Osteocyte (in vitro differentiated cells): ENCODE measurements around the gene RRP1B. TPM values are rescaled to one million over a fixed set of nuclear protein-coding genes. Genes with fewer than 3 reads are reported as not detected.
A peak's percentile ranks its signal among the peaks of the same experiment; 100 is the strongest.
"Not testable (repeated sequence)": the region's sequence is repeated elsewhere in the genome, so short reads cannot be mapped to it uniquely, and the experiment has no call there.

Experiments used
- DNase-seq: peaks from one replicate; pipeline ENCODE4 v3.0.0; 2021; ENCODE audit warnings: mixed read lengths; ENCODE audit not compliant: unreplicated experiment; ENCODE audit errors: extremely low spot score
- H3K27ac Mint-ChIP-seq: one replicate; pipeline ENCODE4 v1.8.0; 2021; ENCODE audit warnings: mild to moderate bottlenecking, mixed read lengths; ENCODE audit not compliant: unreplicated experiment
- H3K27me3 Mint-ChIP-seq: one replicate; pipeline ENCODE4 v1.8.0; 2021; ENCODE audit warnings: mixed read lengths; ENCODE audit not compliant: unreplicated experiment
- H3K36me3 Mint-ChIP-seq: one replicate; pipeline ENCODE4 v1.8.0; 2021; ENCODE audit warnings: mixed read lengths; ENCODE audit not compliant: unreplicated experiment
- H3K4me1 Mint-ChIP-seq: one replicate; pipeline ENCODE4 v1.8.0; 2021; ENCODE audit warnings: mixed read lengths; ENCODE audit not compliant: unreplicated experiment
- H3K4me3 Mint-ChIP-seq: one replicate; pipeline ENCODE4 v1.8.0; 2021; ENCODE audit warnings: mild to moderate bottlenecking, moderate library complexity, mixed read lengths; ENCODE audit not compliant: unreplicated experiment
- H3K9me3 Mint-ChIP-seq: one replicate; pipeline ENCODE4 v1.8.0; 2021; ENCODE audit warnings: mixed read lengths; ENCODE audit not compliant: unreplicated experiment
- long read RNA-seq: library from polyadenylated mRNA; unstranded; transcript quantifications from one replicate; pipeline ENCODE4 v2.0.0, GENCODE V29; 2021
- total RNA-seq: library from RNA; stranded (reverse); gene quantifications from 2 replicates; pipeline ENCODE4 v1.2.1, GENCODE V29; 2021
- TF ChIP-seq, protein P1 (sequence below): fragments of 200-600 bp; sonication (generic); IDR thresholded peaks from 2 replicates; pipeline ENCODE4 v1.5.0; 2021; ENCODE audit warnings: antibody characterized with exemption, mild to moderate bottlenecking, moderate library complexity

Gene RRP1B, protein sequence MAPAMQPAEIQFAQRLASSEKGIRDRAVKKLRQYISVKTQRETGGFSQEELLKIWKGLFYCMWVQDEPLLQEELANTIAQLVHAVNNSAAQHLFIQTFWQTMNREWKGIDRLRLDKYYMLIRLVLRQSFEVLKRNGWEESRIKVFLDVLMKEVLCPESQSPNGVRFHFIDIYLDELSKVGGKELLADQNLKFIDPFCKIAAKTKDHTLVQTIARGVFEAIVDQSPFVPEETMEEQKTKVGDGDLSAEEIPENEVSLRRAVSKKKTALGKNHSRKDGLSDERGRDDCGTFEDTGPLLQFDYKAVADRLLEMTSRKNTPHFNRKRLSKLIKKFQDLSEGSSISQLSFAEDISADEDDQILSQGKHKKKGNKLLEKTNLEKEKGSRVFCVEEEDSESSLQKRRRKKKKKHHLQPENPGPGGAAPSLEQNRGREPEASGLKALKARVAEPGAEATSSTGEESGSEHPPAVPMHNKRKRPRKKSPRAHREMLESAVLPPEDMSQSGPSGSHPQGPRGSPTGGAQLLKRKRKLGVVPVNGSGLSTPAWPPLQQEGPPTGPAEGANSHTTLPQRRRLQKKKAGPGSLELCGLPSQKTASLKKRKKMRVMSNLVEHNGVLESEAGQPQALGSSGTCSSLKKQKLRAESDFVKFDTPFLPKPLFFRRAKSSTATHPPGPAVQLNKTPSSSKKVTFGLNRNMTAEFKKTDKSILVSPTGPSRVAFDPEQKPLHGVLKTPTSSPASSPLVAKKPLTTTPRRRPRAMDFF
- total RNA-seq, result 26.0 and 26.5 TPM in 2 replicates
- long read RNA-seq, partial matches to known transcripts, result 11 of 13 reads
- long read RNA-seq, other reads (novel, unspliced or antisense), result 2 of 13 reads

DNA sequence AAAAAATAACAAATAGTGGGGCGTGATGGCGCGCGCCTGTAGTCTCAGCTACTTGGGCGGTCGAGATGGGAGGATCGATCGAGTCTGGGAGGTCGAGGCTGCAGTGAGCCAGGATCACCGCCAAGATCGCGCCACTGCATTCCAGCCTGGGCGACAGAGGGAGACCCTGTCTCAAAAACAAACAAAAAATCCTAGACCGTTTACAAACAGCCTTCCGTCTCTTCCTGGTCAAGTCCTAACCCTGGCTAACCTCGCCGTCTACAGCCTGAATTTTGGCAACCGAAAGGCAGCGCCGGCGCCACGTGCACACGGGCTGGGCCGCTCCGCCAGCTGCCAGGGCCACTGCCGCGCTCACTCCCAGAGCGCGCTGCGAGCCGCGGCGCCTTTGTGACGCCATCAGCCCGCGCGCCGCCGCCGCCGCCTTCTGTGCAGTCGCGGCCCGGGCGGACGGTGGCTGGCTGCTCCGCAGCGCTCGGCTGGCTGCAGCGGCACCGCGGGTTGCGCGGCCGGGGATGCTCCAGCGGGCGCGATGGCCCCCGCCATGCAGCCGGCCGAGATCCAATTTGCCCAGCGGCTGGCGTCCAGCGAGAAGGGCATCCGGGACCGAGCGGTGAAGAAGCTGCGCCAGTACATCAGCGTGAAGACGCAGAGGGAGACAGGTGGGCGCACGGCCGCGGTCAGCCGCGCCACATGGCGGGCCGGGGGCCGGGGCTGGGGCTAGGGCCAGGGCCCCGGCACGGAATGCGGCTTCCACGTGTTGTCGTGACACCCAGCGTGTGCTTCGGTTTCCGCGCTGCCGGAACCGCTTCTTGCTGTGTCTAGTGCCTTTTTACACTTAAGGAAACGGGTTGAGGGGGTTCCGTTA lies at the start of gene RRP1B, which contains the start of gene HSF2BP:
TSS of gene RRP1B (plus strand) at position 425 of the 865 bp plus-strand sequence. CDS start at position 530, 105 bp downstream.
TSS of gene HSF2BP (minus strand) at position 353 of the 865 bp plus-strand sequence. CDS start 1,392 bp downstream, outside the sequence.
- TF ChIP-seq, protein P1, sequence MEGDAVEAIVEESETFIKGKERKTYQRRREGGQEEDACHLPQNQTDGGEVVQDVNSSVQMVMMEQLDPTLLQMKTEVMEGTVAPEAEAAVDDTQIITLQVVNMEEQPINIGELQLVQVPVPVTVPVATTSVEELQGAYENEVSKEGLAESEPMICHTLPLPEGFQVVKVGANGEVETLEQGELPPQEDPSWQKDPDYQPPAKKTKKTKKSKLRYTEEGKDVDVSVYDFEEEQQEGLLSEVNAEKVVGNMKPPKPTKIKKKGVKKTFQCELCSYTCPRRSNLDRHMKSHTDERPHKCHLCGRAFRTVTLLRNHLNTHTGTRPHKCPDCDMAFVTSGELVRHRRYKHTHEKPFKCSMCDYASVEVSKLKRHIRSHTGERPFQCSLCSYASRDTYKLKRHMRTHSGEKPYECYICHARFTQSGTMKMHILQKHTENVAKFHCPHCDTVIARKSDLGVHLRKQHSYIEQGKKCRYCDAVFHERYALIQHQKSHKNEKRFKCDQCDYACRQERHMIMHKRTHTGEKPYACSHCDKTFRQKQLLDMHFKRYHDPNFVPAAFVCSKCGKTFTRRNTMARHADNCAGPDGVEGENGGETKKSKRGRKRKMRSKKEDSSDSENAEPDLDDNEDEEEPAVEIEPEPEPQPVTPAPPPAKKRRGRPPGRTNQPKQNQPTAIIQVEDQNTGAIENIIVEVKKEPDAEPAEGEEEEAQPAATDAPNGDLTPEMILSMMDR, result peak; percentile 9
- Mint-ChIP-seq H3K27me3 (no peaks in the 10 kb centered on the region), H3K27ac (peak within 1 kb of the TSS; percentile 96), H3K4me3 (peak within 1 kb of the TSS; percentile 92), H3K36me3 (peaks cover 5% of the 10 kb centered on the region), H3K9me3 (no peaks in the 10 kb centered on the region), H3K4me1 (peaks cover 27% of the 10 kb centered on the region)
- DNase-seq, result peak; percentile 94

DNA sequence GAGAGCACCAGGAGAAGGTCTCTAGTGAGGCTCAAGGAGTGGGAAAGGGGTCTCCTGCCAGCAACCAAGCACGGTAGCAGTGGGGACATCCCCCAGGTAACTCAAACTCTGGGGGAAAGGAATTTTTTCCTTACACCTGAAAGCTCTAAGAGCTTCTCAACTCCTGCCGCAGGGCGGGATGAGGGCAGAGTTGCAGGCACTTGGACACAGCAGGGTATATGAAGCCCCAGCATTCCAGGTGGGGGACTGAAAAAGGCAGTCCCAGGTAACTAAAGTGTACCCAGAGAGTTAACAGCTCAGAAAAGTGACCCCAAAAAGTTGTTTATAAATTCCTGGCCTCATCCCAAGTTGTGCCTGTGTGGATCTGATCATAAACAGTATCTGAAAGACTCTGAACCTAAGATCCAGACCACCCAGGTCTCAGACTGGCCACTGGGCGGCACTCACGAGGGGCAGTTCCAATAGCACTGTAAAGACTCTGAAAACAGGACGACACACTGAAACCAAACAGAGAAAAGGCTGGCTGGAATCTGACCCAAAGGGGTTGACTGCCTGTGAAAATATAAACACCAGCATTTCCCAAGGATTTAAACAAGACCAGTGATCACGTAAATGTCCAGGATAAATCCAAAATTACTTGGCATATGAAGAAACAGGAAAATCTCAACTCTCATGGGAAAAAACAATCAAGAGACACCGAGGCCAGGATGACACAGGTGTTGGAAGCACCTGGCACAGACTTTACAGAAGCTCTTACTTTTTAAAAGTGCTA lies 47.6 kb upstream of the RRP1B start:
- Mint-ChIP-seq H3K9me3 (peaks cover 12% of the 10 kb centered on the region), H3K36me3 (peaks cover 15% of the 10 kb centered on the region), H3K4me1 (peaks cover 67% of the 10 kb centered on the region), H3K4me3 (peak overlapping the region; percentile 16), H3K27me3 (no peaks in the 10 kb centered on the region), H3K27ac (peak overlapping the region; percentile 91)
- no peak for DNase-seq
- TF ChIP-seq, protein P1, result peak; percentile 84

DNA sequence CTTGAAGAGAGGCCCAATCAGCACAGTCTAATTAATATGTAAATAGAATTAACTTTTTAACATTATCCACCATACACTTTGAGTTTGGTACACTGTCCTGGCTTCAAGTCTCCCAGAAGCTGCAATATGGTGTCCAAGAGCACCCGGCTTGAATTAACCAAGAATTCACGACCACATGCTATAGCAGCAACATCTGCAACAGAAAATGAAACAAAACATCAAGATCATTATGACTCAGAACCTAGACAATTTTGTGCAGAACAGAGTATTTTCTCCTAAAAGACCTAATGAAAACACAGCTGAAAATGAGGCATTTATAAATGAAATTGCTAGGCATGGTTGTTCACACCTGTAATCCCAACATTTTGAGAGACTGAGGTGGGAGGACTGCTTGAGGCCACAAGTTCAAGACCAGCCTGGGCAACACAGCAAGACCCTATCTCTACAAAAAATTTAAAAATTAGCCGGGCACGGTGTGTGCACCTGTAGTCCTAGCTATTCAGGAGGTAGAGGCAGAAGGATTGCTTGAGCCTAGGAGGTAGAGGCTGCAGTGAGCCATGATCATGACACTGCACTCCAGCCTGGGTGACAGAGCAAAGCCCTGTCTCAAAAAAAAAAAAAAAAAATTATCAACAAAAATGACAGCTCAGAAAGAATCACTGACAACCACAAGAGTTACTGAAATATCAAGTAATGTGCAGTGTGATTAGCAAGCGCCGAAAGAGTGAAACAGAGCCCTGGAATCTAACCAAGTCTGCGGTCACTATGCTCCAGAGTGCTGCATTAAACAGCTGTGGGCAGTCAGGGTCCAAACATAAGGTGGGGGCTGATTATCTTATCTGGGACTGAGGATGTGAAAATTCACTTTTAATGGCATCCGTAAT lies 45.4 kb upstream of the RRP1B start:
- Mint-ChIP-seq H3K9me3 (no peaks in the 10 kb centered on the region), H3K4me1 (peaks cover 48% of the 10 kb centered on the region), H3K27ac (no peak overlapping the region), H3K4me3 (no peak overlapping the region), H3K27me3 (no peaks in the 10 kb centered on the region), H3K36me3 (peaks cover 6% of the 10 kb centered on the region)
- DNase-seq, result no peak
- TF ChIP-seq, protein P1, result no peak

DNA sequence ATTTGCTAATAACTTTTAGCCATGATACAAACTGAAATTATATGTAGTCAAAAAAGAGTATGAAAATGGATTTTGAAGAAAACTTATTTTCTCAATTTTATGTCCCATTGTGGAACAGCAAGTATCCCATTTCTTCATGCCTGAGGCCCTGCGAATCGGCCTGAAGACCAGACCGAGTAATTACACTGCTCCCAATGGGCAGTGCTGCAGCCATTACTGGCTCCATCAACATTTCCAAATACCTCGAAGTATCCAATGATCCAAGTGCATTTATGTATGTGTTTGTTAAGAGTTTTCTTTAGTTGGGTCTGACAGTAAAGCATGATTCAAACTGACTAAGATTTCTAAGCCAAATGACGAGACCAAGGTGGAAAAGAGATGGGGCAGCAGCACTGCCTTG lies 44.5 kb upstream of the RRP1B start:
- peaks cover 7% of the 10 kb centered on the region for H3K36me3 Mint-ChIP-seq
- no peaks in the 10 kb centered on the region for H3K27me3 Mint-ChIP-seq
- DNase-seq, result no peak
- peaks cover 40% of the 10 kb centered on the region for H3K4me1 Mint-ChIP-seq
- no peaks in the 10 kb centered on the region for H3K9me3 Mint-ChIP-seq
- no peak overlapping the region for H3K4me3 Mint-ChIP-seq
- TF ChIP-seq, protein P1, result no peak
- H3K27ac Mint-ChIP-seq, result no peak overlapping the region

DNA sequence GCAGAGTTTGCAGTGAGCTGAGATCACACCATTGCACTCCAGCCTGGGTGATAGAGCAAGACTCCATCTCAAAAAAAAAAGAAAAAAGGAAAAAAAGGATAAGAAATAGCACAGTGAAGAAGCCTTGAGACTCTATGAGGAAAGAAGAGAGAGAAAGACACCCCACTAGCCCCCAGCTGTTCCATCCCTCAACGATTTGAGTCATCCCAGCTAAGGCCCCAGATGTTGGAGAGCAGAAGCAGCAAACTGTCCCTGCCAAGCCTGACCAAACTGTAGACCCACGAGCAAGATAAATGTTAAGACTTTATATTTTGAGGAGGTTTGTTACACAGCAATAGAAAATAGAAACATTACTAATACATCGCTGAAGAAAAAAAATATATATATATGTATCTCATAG lies 42.5 kb upstream of the RRP1B start:
- not testable (repeated sequence) for H3K9me3 Mint-ChIP-seq, H3K4me3 Mint-ChIP-seq, DNase-seq, H3K27ac Mint-ChIP-seq, H3K27me3 Mint-ChIP-seq
- peaks cover 29% of the 10 kb centered on the region for H3K4me1 Mint-ChIP-seq
- peaks cover 13% of the 10 kb centered on the region for H3K36me3 Mint-ChIP-seq
